GM21619 (cell line): ENCODE results near the gene TASP1.
"Not testable (repeated sequence)": the region's sequence is repeated elsewhere in the genome, so short reads cannot be mapped to it uniquely, and the experiment has no call there.

ENCODE experiments used
- ATAC-seq: cut with Tn5 transposase; IDR thresholded peaks from one replicate; pipeline ENCODE4 v1.9.1; 2021; ENCODE audit not compliant: unreplicated experiment

Gene TASP1

GRCh38 chr20:13403453-13403852, 235.3 kb downstream of the TASP1 start:
- no peak for ATAC-seq

GRCh38 chr20:13402986-13403385, 235.7 kb downstream of the TASP1 start:
- no peak for ATAC-seq

GRCh38 chr20:13402171-13402760, 236.5 kb downstream of the TASP1 start:
- no peak for ATAC-seq

GRCh38 chr20:13401596-13401995, 237.1 kb downstream of the TASP1 start:
- ATAC-seq, result no peak

- no peak for ATAC-seq
Measured at GRCh38 chr20:13400453-13400852, 238.3 kb downstream of the TASP1 start.

- no peak for ATAC-seq
Measured at GRCh38 chr20:13397300-13397724, 241.4 kb downstream of the TASP1 start.

- no peak for ATAC-seq
Measured at GRCh38 chr20:13396826-13397225, 241.9 kb downstream of the TASP1 start.

GRCh38 chr20:13396022-13396421, 242.7 kb downstream of the TASP1 start:
- ATAC-seq, result no peak

GRCh38 chr20:13395232-13395631, 243.5 kb downstream of the TASP1 start:
- no peak for ATAC-seq

- no peak for ATAC-seq
Measured at GRCh38 chr20:13392391-13392790, 246.3 kb downstream of the TASP1 start.

GRCh38 chr20:13389115-13389514, 249.6 kb downstream of the TASP1 start:
- ATAC-seq, result no peak

- ATAC-seq, result no peak
Measured at GRCh38 chr20:13384132-13384531, 254.6 kb downstream of the TASP1 start.

- ATAC-seq, result no peak
Measured at GRCh38 chr20:13382786-13383185, 255.9 kb downstream of the TASP1 start.

GRCh38 chr20:13380497-13381229, 258.1 kb downstream of the TASP1 start:
- not testable (repeated sequence) for ATAC-seq

- no peak for ATAC-seq
Measured at GRCh38 chr20:13373400-13373799, 265.3 kb downstream of the TASP1 start.

GRCh38 chr20:13364278-13365170, 274.2 kb downstream of the TASP1 start:
- no peak for ATAC-seq

- no peak for ATAC-seq
Measured at GRCh38 chr20:13363473-13363872, 275.3 kb downstream of the TASP1 start.

GRCh38 chr20:13362165-13362564, 276.6 kb downstream of the TASP1 start:
- not testable (repeated sequence) for ATAC-seq

- ATAC-seq, result not testable (repeated sequence)
Measured at GRCh38 chr20:13358936-13359335, 279.8 kb downstream of the TASP1 start.

- not testable (repeated sequence) for ATAC-seq
Measured at GRCh38 chr20:13357782-13358181, 280.9 kb downstream of the TASP1 start.

GRCh38 chr20:13356591-13356990, 282.1 kb downstream of the TASP1 start:
- no peak for ATAC-seq
